ENCODE results near the gene OSBP2.

DNA sequence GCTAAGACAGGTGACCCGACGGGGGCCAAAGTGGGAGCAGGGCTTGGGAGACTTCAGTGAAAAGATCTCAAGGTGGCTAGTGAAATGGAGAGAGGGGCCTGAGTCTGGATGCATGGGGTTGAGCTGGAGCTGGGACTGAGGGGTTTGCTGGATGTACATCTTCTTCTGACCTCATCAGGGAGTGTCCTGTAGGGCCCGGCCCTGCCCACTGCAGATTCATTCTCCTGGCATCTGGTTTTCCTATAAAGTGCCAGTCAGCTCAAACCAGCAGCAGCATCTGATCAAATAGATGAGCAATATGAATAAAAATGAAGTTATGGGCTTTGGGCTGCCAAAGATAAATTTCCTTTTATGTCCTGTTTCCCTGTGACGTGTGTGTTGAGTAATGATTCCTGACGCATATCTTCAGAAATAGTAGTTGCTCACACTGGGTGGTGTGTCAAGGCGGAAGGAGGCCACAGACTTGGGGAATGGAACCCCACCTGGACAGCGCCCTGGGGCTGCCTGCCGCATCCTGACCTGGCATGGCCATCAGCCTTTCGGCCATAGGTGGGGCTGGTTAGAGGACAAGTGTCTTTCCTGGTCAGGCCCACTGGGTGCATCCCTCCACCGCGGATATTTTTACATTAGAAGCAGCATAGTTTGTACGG, 135.4 kb downstream of the OSBP2 start:
- TF ChIP-seq, protein P1, sequence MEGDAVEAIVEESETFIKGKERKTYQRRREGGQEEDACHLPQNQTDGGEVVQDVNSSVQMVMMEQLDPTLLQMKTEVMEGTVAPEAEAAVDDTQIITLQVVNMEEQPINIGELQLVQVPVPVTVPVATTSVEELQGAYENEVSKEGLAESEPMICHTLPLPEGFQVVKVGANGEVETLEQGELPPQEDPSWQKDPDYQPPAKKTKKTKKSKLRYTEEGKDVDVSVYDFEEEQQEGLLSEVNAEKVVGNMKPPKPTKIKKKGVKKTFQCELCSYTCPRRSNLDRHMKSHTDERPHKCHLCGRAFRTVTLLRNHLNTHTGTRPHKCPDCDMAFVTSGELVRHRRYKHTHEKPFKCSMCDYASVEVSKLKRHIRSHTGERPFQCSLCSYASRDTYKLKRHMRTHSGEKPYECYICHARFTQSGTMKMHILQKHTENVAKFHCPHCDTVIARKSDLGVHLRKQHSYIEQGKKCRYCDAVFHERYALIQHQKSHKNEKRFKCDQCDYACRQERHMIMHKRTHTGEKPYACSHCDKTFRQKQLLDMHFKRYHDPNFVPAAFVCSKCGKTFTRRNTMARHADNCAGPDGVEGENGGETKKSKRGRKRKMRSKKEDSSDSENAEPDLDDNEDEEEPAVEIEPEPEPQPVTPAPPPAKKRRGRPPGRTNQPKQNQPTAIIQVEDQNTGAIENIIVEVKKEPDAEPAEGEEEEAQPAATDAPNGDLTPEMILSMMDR (IDR thresholded peaks at IDR 0.05) = no peak
- no peak for TF ChIP-seq POLR2A (IDR thresholded peaks at IDR 0.05)
- TF ChIP-seq POLR2AphosphoS5 (IDR thresholded peaks at IDR 0.05) = no peak
